NCI-H460 (cell line): Measurements from ENCODE around the gene CSRP3. TPM values are rescaled to one million over a fixed set of nuclear protein-coding genes. Genes with fewer than 3 reads are reported as not detected.

Source experiments
- DNase-seq: peaks from one replicate; pipeline ENCODE4 v3.0.0-alpha.2; 2016; ENCODE audit warnings: low read depth; ENCODE audit errors: extremely low read depth
- total RNA-seq: library from RNA; depleted of rRNA; stranded (reverse); fragments of >200 nt; shearing (Covaris generic); gene quantifications from 2 replicates; pipeline ENCODE4 v1.2.3, GENCODE V29; 2014

Gene CSRP3
- total RNA-seq, 1 experiment from 2014 or later: not detected

DNA sequence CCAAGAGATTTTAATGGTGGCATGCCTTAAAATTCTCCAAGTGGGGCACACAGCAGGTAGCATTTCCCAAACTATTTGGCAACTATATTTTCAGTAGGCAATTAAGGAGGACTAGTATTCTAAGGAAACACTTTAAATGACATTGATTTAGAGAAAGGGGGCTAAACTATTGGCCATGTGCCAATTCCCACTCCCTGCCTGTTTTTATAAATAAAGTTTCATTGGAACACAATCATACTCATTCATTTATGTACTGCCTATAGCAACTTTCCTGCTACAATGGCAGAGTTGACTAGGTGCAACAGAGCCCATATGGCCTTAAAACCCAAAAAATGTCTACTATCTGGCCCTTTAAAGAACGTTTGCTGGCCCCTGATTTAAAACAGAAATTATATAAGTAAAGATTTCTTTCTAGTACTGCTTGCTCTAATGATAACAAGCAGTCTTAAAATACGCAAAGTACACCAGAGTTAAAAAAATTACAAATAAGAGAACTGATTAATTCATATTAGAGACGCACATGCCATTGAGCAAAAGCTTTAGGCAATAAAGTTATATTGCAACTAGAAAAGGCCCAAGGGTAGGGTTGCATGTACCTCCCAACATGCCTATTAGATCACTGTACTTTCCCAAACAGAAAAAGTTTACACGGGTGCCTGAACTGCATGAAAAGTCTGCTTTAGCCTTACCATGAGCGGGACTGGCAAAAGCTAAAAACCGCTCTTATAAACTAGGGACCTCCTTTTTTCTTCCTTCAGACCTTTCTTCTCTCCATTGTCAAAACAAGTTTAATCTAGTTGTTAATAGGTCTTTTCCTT, 24.8 kb upstream of the CSRP3 start:
- no peak for DNase-seq

GRCh38 chr11:19225581-19225980, 23.8 kb upstream of the CSRP3 start:
- DNase-seq: no peak

GRCh38 chr11:19225123-19225522, 23.3 kb upstream of the CSRP3 start:
- no peak for DNase-seq

DNA sequence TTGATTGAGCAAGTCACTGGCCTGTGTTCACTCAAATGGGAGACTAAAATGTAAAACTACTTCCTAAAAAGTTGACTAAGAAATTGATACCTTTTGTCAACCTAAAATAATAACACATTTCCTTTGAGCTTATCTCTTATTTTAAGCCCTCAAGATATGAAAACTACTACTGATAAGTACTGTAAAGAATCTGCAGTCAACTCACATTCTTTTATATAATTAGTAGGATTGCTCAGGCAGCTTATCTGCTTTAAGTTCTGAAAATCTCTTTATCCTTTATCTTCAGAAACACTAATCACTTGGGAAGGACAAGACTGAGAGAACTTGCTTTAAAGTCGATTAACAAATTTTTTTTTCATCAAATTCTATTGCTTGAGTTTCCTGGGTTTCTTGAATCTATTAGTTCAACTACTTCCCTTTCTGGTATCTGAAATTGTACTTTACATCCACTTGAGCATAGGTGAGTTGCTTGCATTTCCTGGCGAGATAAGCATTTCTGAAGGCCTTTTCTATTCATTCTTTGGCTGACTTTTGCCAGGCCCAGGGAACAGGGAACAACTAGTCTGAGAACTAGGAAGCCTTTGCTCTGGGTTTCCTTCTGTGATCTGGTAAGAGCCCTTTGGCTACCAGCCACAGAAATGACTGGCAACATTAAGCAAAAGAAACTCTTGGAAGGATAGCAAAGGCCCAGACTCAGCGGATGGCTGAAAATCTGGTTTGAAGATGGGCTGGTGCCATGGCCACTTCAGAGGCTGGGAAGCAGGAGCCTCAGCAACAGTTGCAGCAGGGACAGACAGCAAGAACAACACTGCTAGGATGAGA, 19.3 kb upstream of the CSRP3 start:
- no peak for DNase-seq

DNA sequence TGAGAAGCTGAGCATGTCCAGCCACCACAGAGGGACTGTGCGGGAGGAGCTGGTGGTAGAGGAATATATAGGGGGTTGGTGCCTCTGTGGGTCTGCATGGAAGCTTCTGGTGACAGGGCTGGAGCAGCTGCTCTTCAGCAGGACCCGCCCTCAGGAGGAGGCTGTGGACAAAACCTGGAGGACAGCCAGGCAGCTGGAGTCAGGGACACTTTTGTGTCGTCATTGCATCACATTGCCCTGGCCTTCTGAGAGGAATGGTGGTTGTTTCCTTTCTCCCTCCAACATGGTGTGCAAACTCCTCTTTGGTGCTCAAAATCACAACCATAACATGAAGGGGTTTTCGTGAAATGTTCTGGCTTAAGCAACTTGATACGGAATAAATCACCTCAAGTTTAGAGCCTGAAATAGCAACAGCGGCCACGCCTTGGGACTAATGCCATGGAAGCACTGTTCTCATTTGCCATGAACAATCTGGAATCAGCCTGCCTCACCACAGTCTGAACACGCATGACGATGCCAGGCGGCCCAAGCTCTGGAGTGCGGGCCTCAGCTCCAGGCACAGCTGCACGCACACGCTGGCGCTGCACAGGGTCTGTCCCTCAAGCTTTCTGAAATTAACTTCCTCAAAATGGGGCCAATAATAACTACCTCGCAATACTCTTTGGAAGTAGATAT, 17.1 kb upstream of the CSRP3 start:
- no peak for DNase-seq

GRCh38 chr11:19218216-19218615, 16.4 kb upstream of the CSRP3 start:
- no peak for DNase-seq

- DNase-seq: no peak
Observed at GRCh38 chr11:19216709-19217374, 15.1 kb upstream of the CSRP3 start.

DNA sequence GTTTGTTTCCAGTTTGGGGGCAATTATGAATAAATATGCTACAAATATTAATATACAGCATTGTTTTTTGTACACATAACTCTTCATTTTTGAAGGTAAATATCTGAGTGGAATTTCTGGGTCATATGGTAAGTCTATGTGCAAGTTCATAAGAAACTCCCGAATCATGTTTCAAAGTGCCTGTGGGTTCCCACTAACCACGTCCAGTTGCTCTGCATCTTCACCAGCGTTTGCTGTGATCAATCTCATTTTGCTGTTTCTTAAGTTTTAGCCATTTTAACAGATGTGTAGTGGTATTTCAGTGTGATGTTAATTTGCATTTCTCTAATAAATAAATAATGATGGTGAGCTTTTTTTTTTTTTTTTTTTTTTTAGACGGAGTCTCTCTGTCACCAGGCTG, 14.2 kb upstream of the CSRP3 start:
- no peak for DNase-seq

- no peak for DNase-seq
Observed at GRCh38 chr11:19209617-19210370, 8.0 kb upstream of the CSRP3 start.

DNA sequence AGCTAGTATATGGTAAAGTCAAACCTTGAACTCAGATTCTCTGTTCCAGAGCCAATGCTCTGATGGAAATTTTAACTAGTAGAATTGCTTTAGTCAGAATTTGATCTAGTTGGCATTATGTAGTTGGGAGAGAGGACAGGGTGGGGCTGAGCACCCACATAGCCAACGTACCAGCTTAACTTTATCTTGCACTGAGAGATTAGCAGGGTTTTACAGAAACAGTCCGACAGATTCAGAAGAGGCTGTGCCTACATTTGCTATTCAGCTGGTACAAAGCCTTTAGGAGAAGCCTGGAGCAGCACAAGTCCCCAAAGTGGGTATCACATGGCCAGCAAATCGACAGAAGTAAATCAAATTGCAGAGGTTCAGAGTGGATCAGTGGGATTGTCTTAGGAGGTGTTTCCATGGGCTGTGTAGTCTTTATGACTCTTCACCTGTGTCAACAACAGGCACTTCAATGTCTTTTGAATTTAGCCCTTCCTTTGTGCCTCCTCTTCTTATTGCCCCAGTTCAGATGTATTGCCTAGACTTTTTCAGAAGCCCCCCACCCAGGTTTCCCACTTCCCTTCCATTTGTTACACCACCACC, 7.3 kb upstream of the CSRP3 start:
- no peak for DNase-seq

- DNase-seq: no peak
Observed at GRCh38 chr11:19208181-19208580, 6.4 kb upstream of the CSRP3 start.

GRCh38 chr11:19204836-19205235, 3.1 kb upstream of the CSRP3 start:
- DNase-seq: no peak

- DNase-seq: no peak
Observed at GRCh38 chr11:19200410-19201201, 1.2 kb downstream of the CSRP3 start.

DNA sequence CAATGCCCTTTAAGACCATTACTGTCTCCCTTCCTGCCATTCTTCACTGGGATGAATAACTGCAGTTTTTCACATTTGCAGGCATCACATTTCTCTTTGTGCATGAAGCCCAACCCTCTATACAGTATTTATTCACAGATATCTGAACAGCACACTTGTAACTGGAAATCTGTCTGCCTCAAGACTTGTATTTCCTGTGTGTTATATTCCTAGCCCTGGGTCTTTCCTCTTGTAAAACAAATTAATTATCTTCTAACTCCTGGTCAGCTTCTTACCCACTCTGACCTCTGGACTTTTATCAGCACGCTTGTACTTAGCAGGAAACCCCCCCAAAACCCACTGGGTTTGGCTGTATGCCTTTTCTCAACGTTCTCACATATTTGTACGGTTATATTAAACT, 2.0 kb downstream of the CSRP3 start:
- no peak for DNase-seq

DNA sequence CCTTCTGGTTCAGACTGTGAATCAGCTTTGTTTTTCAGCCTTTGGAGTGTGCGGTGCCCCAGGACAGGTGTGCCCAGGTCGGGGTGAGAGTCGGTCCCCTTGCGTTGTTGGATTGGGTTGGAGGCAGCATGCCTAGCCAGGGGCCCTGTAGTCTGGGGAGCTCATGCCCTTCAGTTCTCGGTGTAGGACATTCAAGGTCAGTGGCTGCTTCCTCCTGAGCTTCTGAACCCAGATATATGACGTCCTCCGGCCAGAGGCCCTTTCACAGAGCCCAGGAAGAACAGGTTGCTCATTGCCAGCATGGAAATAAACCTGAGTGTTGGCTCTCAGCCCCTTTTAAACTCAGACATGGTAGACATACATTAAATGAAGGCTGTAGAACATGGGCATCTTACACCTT, 2.7 kb downstream of the CSRP3 start:
- DNase-seq: no peak

DNA sequence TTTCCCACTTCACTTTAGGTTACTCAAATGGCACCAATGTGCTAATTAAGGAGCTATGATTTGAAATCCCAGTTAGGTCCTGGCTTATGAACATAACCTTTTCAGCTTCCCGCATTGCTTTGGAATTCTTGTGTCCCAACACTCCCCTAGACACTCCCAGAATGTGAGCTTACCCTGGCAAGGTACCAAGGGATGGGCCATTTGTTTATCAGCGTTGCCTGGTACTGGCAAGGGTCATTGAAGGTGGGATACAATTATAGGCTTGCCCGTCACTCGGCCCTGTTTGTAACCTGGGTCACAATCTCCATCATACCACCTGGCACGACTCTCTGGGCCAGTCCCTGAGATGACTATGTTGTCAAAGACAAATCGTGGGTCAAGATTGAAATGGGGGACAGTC, 5.4 kb downstream of the CSRP3 start:
- no peak for DNase-seq

- DNase-seq: no peak
Observed at GRCh38 chr11:19194620-19195308, 7.0 kb downstream of the CSRP3 start.

DNA sequence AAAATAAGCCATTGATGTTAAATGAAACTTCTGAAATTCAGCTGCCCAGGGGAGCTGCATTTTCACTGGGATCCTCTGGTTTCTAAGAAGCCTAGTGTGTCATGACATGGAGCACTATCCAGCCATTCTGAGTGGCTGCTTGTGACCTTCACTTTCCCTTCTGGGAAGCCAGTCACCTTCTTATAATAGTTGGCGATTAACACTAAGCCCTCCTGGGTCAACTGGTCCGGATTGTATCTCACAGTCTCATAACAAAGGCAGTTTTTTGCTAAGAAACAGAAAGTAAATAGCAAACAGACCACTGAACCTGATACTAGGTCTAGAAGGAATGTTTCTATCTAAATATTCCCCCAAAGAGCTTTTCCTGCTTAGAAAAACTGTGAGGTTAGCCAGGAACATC, 7.9 kb downstream of the CSRP3 start:
- no peak for DNase-seq
